Measurements from ENCODE around the gene LRBA.

DNA sequence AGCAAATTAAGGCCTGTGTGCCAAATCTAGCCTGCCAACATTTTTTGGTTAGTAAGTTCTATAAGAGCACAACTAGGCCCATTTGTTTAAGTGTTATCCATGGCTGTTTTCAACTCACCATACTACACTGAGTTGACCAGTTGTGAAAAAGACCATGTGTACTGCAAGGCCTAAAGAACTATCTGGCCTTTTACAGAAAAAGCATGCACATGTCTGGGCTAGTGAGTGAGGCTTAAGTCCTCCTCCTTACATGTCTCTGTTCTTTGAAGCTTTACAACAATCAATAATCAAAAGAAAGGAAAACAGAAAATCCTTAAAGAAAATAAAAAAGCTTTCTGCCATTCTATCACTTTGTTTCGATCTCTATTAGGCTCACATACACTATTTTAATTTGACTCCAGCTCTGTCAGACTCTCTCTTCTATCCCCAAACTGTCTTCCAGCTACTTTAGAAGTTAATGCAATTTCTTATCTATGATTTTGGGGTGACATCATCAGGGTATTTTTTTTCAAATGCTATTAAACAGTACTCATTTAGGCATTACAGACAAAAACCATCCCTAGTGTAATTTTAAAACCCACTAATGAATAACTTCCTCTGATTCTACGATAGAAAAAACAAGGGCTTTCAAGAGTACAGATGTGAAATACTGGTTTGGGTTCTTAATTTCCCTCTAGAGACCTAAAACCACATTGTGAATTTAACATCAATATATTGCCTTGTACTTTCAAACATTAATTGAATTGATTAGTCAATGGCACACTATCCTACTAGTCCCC lies 271.3 kb downstream of the LRBA start:
- no peak for TF ChIP-seq POLR2AphosphoS5 (IDR thresholded peaks at IDR 0.05; ENCODE audit: insufficient read depth in 1 of 2, low read depth in 1 of 2)
- TF ChIP-seq, protein P1, sequence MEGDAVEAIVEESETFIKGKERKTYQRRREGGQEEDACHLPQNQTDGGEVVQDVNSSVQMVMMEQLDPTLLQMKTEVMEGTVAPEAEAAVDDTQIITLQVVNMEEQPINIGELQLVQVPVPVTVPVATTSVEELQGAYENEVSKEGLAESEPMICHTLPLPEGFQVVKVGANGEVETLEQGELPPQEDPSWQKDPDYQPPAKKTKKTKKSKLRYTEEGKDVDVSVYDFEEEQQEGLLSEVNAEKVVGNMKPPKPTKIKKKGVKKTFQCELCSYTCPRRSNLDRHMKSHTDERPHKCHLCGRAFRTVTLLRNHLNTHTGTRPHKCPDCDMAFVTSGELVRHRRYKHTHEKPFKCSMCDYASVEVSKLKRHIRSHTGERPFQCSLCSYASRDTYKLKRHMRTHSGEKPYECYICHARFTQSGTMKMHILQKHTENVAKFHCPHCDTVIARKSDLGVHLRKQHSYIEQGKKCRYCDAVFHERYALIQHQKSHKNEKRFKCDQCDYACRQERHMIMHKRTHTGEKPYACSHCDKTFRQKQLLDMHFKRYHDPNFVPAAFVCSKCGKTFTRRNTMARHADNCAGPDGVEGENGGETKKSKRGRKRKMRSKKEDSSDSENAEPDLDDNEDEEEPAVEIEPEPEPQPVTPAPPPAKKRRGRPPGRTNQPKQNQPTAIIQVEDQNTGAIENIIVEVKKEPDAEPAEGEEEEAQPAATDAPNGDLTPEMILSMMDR (IDR thresholded peaks at IDR 0.05), result no peak
